Stimulated activated CD4-positive, alpha-beta T cell treated with anti-CD3 and anti-CD28 coated beads, Interleukin-1b, Interleukin-23, amount 100 ng/mL, for 24 hours (primary cell): ENCODE measurements around the gene LIN9.
"Not testable (repeated sequence)": the region's sequence is repeated elsewhere in the genome, so short reads cannot be mapped to it uniquely, and the experiment has no call there.

Experiments
- DNase-seq, 4 experiments: peaks; one replicate each; pipeline ENCODE4 v3.0.0-alpha.2; 2020; ENCODE audit warnings: low read depth in 4 of 4, low spot score in 1 of 4

LIN9 gene

GRCh38 chr1:226308723-226309397 lies at the start of gene LIN9:
TSS of gene LIN9 (minus strand) at chr1:226309164. CDS start at chr1:226309139, 25 bp downstream.
- peak; percentile 84 to 91 (median 90) for DNase-seq

- no peak for DNase-seq
These were observed 48.5 kb upstream of the LIN9 start for GRCh38 chr1:226357416-226357815.

GRCh38 chr1:226355669-226356551 lies 46.9 kb upstream of the LIN9 start:
- no peak for DNase-seq

GRCh38 chr1:226355016-226355415 lies 46.1 kb upstream of the LIN9 start:
- DNase-seq = no peak

GRCh38 chr1:226353698-226354525 lies 44.9 kb upstream of the LIN9 start:
- no peak for DNase-seq

- DNase-seq = no peak
These were observed 42.7 kb upstream of the LIN9 start for GRCh38 chr1:226351709-226352108.

GRCh38 chr1:226350519-226350865 lies 41.5 kb upstream of the LIN9 start:
- no peak for DNase-seq

GRCh38 chr1:226349801-226350518 lies 41.0 kb upstream of the LIN9 start:
- DNase-seq = no peak

- DNase-seq = no peak
These were observed 40.1 kb upstream of the LIN9 start for GRCh38 chr1:226349081-226349480.

GRCh38 chr1:226344441-226345259 lies 35.7 kb upstream of the LIN9 start:
- DNase-seq = no peak

- DNase-seq = no peak
These were observed 33.7 kb upstream of the LIN9 start for GRCh38 chr1:226342656-226343055.

GRCh38 chr1:226340111-226340510 lies 31.1 kb upstream of the LIN9 start:
- not testable (repeated sequence) for DNase-seq

- DNase-seq = no peak
These were observed 28.4 kb upstream of the LIN9 start for GRCh38 chr1:226337276-226337875.

- DNase-seq = no peak
These were observed 26.7 kb upstream of the LIN9 start for GRCh38 chr1:226335661-226336060.

GRCh38 chr1:226332947-226333346 lies 24.0 kb upstream of the LIN9 start:
- no peak for DNase-seq

GRCh38 chr1:226329237-226329636 lies 20.3 kb upstream of the LIN9 start:
- no peak for DNase-seq

GRCh38 chr1:226327761-226328162 lies 18.8 kb upstream of the LIN9 start:
- no peak for DNase-seq

GRCh38 chr1:226325178-226325577 lies 16.2 kb upstream of the LIN9 start:
- no peak for DNase-seq

- DNase-seq = no peak
These were observed 15.5 kb upstream of the LIN9 start for GRCh38 chr1:226324479-226324878.

GRCh38 chr1:226322986-226323385 lies 14.0 kb upstream of the LIN9 start:
- no peak for DNase-seq
